GM12892 (cell line): ENCODE measurements around the gene PEX14.

Experiments used
- POLR2A ChIP-seq: IDR thresholded peaks from 2 replicates; pipeline ENCODE4 v1.6.1; 2011; ENCODE audit warnings: low read depth, low read length, control low read depth
- POLR2AphosphoS5 ChIP-seq: IDR thresholded peaks from 2 replicates; pipeline ENCODE4 v1.6.1; 2011; ENCODE audit warnings: low read depth, low read length, control low read depth
- TAF1 ChIP-seq: IDR thresholded peaks from 2 replicates; pipeline ENCODE4 v1.6.1; 2011; ENCODE audit warnings: low read depth, mild to moderate bottlenecking, control low read depth, low read length, borderline replicate concordance

DNA sequence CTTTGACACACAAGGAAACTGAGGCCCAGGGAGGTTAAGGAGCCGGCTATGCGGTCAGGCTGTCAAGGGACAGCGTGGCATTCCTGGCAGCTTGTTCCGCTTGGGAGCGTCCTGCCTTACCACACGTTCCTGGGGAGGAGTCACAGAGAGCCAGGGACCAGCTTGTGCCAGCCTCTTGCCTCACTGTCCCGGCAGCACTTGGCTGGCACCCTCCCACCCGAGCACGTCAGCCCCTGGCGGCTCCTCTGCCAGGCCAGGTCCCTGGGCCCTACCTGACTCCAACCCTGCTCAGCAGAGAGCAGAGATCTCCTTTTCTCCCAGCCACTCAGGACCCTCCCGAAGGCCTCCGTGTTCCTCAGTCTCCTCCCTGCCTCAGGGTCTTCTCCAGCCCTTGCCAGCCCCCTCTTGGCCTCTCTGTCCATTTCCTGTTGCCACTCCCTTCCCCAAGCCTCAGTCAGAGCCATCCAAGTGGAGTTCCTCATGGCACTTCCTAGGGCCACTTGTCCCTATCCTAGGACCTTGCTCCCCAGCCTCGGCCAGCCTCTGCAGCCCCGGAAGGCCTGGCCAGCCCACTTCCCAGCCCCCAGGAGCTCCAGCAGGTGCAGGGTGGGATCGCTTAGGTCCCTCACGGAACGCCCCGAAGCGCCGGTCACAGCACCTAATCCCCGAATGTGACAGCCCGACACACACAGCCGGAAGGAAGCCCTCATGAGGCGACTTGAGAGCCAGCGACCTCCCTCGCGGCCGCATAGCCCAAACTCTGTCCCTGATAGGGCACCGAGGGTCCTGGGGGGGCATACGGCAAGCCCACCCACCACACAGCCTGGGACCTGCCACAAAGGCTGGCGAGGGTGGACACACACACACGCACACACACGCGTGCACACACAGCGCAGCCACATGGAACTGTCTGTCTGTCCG, 191.4 kb downstream of the PEX14 start:
- no peak for TF ChIP-seq POLR2A
- TF ChIP-seq POLR2AphosphoS5: no peak
- no peak for TF ChIP-seq TAF1
